ENCODE data around the gene CATSPER1. TPM values are rescaled to one million over a fixed set of nuclear protein-coding genes. Genes with fewer than 3 reads are reported as not detected.

CATSPER1 gene
- total and polyA plus RNA-seq, 8 donors: 0.24 to 2.6 (median 1.2) TPM; not detected in 5

DNA sequence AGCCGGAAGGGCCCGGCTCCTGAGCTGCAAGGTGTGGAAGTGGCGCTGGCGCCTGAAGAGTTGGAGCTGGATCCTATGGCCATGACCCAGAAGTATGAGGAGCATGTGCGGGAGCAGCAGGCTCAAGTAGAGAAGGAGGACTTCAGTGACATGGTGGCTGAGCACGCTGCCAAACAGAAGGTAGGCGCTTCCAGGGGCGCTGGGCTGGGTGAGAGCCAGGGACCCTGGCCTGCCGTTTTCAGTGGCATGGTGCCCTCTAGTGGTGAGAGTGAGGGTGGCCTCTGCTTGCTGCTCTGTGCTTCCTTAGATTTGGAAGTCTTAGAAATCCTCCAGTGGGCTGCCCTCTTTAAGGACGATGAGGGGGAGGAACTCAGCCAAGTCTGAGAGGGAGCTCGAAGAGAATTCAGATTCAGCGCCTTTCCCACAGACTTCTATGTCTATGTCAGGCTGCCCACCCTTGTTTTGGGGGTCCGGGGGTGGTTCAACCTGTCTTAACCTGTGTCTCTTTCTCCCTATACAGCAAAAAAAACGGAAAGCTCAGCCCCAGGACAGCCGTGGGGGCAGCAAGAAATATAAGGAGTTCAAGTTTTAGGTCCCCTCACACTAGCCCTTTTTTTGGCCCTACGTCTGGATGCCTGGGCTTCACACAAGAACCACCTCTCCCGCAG lies 42.0 kb upstream of the CATSPER1 start:
- Histone ChIP-seq H3K4me1 (peaks cover 14 to 50% of the 10 kb centered on the region in 2 donors), H3K27me3 (no peaks in the 10 kb centered on the region), H3K27ac (peak overlapping the region; percentile 97), H3K4me3 (no peak overlapping the region), H3K9me3 (no peaks in the 10 kb centered on the region), H3K36me3 (peaks cover 0 to 56% of the 10 kb centered on the region in 2 donors)
- DNase-seq: peak; percentile 36 to 87 (median 69)
- TF ChIP-seq, protein P1, sequence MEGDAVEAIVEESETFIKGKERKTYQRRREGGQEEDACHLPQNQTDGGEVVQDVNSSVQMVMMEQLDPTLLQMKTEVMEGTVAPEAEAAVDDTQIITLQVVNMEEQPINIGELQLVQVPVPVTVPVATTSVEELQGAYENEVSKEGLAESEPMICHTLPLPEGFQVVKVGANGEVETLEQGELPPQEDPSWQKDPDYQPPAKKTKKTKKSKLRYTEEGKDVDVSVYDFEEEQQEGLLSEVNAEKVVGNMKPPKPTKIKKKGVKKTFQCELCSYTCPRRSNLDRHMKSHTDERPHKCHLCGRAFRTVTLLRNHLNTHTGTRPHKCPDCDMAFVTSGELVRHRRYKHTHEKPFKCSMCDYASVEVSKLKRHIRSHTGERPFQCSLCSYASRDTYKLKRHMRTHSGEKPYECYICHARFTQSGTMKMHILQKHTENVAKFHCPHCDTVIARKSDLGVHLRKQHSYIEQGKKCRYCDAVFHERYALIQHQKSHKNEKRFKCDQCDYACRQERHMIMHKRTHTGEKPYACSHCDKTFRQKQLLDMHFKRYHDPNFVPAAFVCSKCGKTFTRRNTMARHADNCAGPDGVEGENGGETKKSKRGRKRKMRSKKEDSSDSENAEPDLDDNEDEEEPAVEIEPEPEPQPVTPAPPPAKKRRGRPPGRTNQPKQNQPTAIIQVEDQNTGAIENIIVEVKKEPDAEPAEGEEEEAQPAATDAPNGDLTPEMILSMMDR (IDR thresholded peaks at IDR 0.05): peak; percentile 92 to 95
- intact Hi-C loops (cut with DNase I): no loop called here
- ATAC-seq: peak; percentile 61

DNA sequence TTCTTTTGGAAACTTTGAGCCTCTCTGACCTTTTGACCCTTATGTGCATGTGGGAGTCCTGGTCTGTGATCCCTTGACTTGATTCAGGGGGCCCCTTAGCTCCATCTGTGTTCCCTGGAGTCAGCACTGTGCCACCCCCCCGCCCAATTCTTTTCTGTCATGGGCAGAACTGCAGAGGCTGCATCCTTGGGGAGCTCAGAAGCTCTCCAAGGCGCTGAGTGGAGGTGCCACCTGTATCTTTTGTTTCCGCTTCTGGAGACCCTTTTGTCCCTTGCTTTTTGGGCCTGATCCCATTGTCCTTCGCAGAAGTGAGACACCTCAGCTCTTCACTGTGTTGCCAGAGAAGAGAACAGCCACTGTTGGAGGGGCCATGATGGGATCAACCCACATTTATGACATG lies 41.4 kb upstream of the CATSPER1 start:
- TF ChIP-seq, protein P1 (IDR thresholded peaks at IDR 0.05): no peak
- no peak overlapping the region for H3K4me3 ChIP-seq
- peaks cover 0 to 62% of the 10 kb centered on the region in 2 donors for H3K36me3 ChIP-seq
- H3K27me3 ChIP-seq: no peaks in the 10 kb centered on the region
- H3K27ac ChIP-seq: peak overlapping the region in 1 of 2 donors; percentile 97
- H3K4me1 ChIP-seq: peaks cover 14 to 48% of the 10 kb centered on the region in 2 donors
- intact Hi-C loops (cut with DNase I): no loop called here
- ATAC-seq (no peak), DNase-seq (no peak)
- no peaks in the 10 kb centered on the region for H3K9me3 ChIP-seq

DNA sequence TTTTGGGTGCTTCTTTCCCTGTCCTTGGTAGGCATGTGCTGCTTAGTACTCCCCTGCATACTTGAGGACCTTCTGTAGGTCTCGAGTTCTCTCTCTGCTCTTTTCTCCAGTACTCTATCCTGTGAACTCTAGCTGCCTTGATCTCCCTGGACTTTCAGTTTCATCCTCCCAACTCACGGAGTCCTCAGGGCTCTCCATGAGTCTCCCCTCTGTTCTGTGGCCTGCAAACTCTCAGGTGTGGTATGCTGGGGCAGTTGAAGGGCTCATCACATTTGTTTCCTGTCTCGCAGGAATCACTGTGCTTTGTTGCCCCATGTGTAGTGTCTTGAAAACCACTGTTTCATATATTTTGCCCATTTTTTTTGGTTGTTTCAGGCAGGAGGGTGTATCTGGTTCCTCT lies 40.5 kb upstream of the CATSPER1 start:
- Histone ChIP-seq H3K4me1 (peaks cover 14 to 40% of the 10 kb centered on the region in 2 donors), H3K9me3 (no peaks in the 10 kb centered on the region), H3K36me3 (peaks cover 0 to 71% of the 10 kb centered on the region in 2 donors), H3K27me3 (no peaks in the 10 kb centered on the region), H3K27ac (no peak overlapping the region), H3K4me3 (no peak overlapping the region)
- DNase-seq (no peak), ATAC-seq (no peak)
- intact Hi-C loops (cut with DNase I): no loop called here
- TF ChIP-seq, protein P1 (IDR thresholded peaks at IDR 0.05): no peak

DNA sequence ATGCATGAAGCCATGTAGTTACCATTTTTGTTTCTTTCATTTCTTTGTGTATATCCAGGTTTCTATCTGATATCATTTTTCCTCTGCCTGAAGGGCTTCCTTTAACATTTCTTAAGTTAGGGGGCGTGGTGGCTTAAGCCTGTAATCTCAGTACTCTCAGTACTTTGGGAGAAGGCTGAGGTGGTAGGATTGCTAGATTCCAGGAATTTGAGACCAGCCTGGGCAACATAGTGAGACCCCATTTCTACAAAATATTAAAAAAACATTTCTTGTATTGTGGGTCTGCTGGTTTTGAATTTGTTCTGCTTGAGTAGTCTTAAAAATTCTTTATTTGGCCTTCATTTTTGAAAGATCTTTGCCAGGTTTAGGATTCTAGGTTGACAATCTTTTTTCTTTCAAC lies 38.3 kb upstream of the CATSPER1 start:
- no peaks in the 10 kb centered on the region for H3K9me3 ChIP-seq
- DNase-seq (no peak), ATAC-seq (no peak)
- H3K27ac ChIP-seq: no peak overlapping the region
- peaks cover 0 to 93% of the 10 kb centered on the region in 2 donors for H3K36me3 ChIP-seq
- no peak overlapping the region for H3K4me3 ChIP-seq
- H3K27me3 ChIP-seq: no peaks in the 10 kb centered on the region
- H3K4me1 ChIP-seq: peaks cover 14 to 28% of the 10 kb centered on the region in 2 donors
- intact Hi-C loops (cut with DNase I): no loop called here
- TF ChIP-seq, protein P1 (IDR thresholded peaks at IDR 0.05): no peak

DNA sequence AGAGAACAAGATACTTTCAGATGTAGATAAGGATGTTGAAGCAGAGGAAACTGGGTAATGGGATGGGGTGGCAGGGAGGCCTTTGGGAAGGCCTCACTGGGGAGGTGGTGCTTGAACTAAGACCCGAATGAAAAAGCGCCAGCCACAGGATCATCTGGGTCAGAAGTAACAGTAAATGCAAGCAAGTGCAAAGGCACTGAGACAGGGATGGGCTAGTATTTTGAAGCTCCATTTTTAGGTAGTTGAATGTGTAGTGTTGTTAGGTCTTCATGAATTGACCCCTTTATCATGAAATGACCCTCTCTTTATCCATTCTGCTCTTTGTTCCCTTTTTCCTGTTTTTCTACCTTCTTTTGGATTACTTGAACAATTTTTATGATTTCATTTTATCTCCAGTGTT lies 37.6 kb upstream of the CATSPER1 start:
- TF ChIP-seq, protein P1 (IDR thresholded peaks at IDR 0.05): no peak
- no peaks in the 10 kb centered on the region for H3K27me3 ChIP-seq
- peaks cover 0 to 99% of the 10 kb centered on the region in 2 donors for H3K36me3 ChIP-seq
- H3K4me1 ChIP-seq: peaks cover 8 to 21% of the 10 kb centered on the region in 2 donors
- ATAC-seq (no peak), DNase-seq (no peak)
- intact Hi-C loops (cut with DNase I): no loop called here
- H3K27ac ChIP-seq: no peak overlapping the region
- H3K4me3 ChIP-seq: no peak overlapping the region
- H3K9me3 ChIP-seq: no peaks in the 10 kb centered on the region
